Endothelial cell of umbilical vein (primary cell): Measurements from ENCODE around the gene ISL2. TPM values are rescaled to one million over a fixed set of nuclear protein-coding genes. Genes with fewer than 3 reads are reported as not detected.

Experiments used
- BruUV-seq: library from RNA; stranded (reverse); fragments of 400-500 nt; replicated peaks from 2 replicates; lab custom pipeline; 2021; lab: Mats Ljungman, UMichigan
- CTCF ChIA-PET: fragments of 300-600, 350-600 bp; sonication (Branson Sonifier 250); formaldehyde crosslinking; loops from one replicate; lab custom pipeline; 2021; ENCODE audit warnings: antibody characterized with exemption, inconsistent platforms; lab: Charles Lee
- POLR2A ChIA-PET: fragments of 300-600, 350-600 bp; sonication (Branson Sonifier 250); formaldehyde crosslinking; loops from one replicate; lab custom pipeline; 2021; ENCODE audit warnings: antibody characterized with exemption, inconsistent platforms; lab: Charles Lee
- DNase-seq: peaks from one replicate; pipeline ENCODE4 v3.0.0-alpha.2; 2011; ENCODE audit warnings: low read depth, low spot score
- FAIRE-seq: peaks from 2 replicates; lab custom pipeline; 2011; peaks lifted over from hg19 to GRCh38; lab: Jason Lieb, UNC
- H2AFZ ChIP-seq: 2 replicates; pipeline ENCODE4 v1.6.0; 2012; ENCODE audit warnings: low read depth, low read length, control low read depth, inconsistent platforms
- H3K27ac ChIP-seq: 2 replicates; pipeline ENCODE4 v1.5.1; 2011; ENCODE audit warnings: low read depth, mild to moderate bottlenecking, control low read depth, low read length, moderate library complexity; ENCODE audit not compliant: insufficient read depth
- H3K27me3 ChIP-seq, 2 experiments: 2 replicates each; pipeline versions ENCODE4 v1.6.0 to v1.6.1; 2011; ENCODE audit warnings: low read length in 2 of 2, mixed read lengths in 1 of 2; ENCODE audit not compliant: control insufficient read depth in 2 of 2, insufficient read depth in 2 of 2
- H3K36me3 ChIP-seq, 2 experiments: 2 replicates in 1 of 2; 3 replicates in 1 of 2; pipeline ENCODE4 v1.5.1; 2011; ENCODE audit warnings: low read length in 2 of 2, mild to moderate bottlenecking in 1 of 2, moderate library complexity in 1 of 2; ENCODE audit not compliant: control insufficient read depth in 2 of 2, insufficient read depth in 2 of 2; ENCODE audit errors: extremely low read depth in 1 of 2
- H3K4me1 ChIP-seq: 3 replicates; pipeline ENCODE4 v1.5.1; 2011; ENCODE audit warnings: mild to moderate bottlenecking, low read length; ENCODE audit not compliant: control insufficient read depth, insufficient read depth; ENCODE audit errors: extremely low read depth
- H3K4me2 ChIP-seq: 2 replicates; pipeline ENCODE4 v1.6.1; 2011; ENCODE audit warnings: low read length, control low read depth, mixed read lengths; ENCODE audit not compliant: insufficient read depth
- H3K4me3 ChIP-seq, 3 experiments: fragments of 200-600 bp in 1 of 3; sonication (generic), shearing (Covaris generic) in 1 of 3; replicated peaks in 1 of 3; 2 replicates each; pipeline ENCODE4 v1.5.1; 2011 to 2016; ENCODE audit warnings: control low read depth in 3 of 3, low read length in 3 of 3, mild to moderate bottlenecking in 2 of 3, inconsistent platforms in 1 of 3, low read depth in 1 of 3, moderate library complexity in 1 of 3; ENCODE audit not compliant: insufficient read depth in 1 of 3
- H3K79me2 ChIP-seq: 2 replicates; pipeline ENCODE4 v1.6.0; 2012; ENCODE audit warnings: low read length, inconsistent platforms; ENCODE audit not compliant: control insufficient read depth, insufficient read depth
- H3K9ac ChIP-seq: replicated peaks from 2 replicates; pipeline ENCODE3; 2011; ENCODE audit warnings: low read length, control low read depth; ENCODE audit not compliant: insufficient read depth; ENCODE audit errors: extremely low read depth
- H3K9me1 ChIP-seq: replicated peaks from 3 replicates; pipeline ENCODE4 v1.6.0; 2011; ENCODE audit warnings: mild to moderate bottlenecking, low read length; ENCODE audit not compliant: control insufficient read depth, insufficient read depth; ENCODE audit errors: extremely low read depth
- H3K9me3 ChIP-seq: replicated peaks from 2 replicates; pipeline ENCODE4 v1.5.1; 2012; ENCODE audit warnings: low read length, inconsistent platforms; ENCODE audit not compliant: control insufficient read depth, insufficient read depth
- H4K20me1 ChIP-seq: replicated peaks from 2 replicates; pipeline ENCODE3; 2011; ENCODE audit warnings: mild to moderate bottlenecking, low read length; ENCODE audit not compliant: control insufficient read depth, insufficient read depth; ENCODE audit errors: extremely low read depth
- CTCF ChIP-seq, 2 donors: IDR thresholded peaks; 1 replicate in 1 of 2; 2 replicates in 1 of 2; pipeline ENCODE4 v1.5.1; 2011; ENCODE audit warnings: low read length in 2 of 2, mild to moderate bottlenecking in 2 of 2, moderate library complexity in 2 of 2, control low read depth in 1 of 2, inconsistent platforms in 1 of 2, low read depth in 1 of 2; ENCODE audit not compliant: insufficient read depth in 1 of 2; ENCODE audit errors: extremely low read depth in 1 of 2
- JUN ChIP-seq: IDR thresholded peaks from 2 replicates; pipeline ENCODE4 v1.6.1; 2011; ENCODE audit warnings: borderline replicate concordance, low read depth; ENCODE audit not compliant: insufficient read length, insufficient read depth
- dilution Hi-C: fragments of 300-500 bp; cut with MboI; formaldehyde crosslinking; loops from one replicate; pipeline ENCODE4 v1.15.0; 2019; ENCODE audit warnings: low sequenced_read_pairs; ENCODE audit not compliant: extremely low pct_ligation_motif_present
- intact Hi-C: fragments of 100-400 bp; cut with micrococcal nuclease; formaldehyde crosslinking; loops from one replicate; pipeline ENCODE4 v1.10.0; 2022
- polyA plus RNA-seq, 4 experiments: library from polyadenylated mRNA; depleted of rRNA in 3 of 4; stranded (reverse) in 3 of 4; unstranded in 1 of 4; fragments of >200 nt; gene quantifications; 2 replicates each; pipeline versions ENCODE4 v1.2.1 to v1.2.3, GENCODE V29; 2011 to 2012; ENCODE audit warnings: missing spikeins in 1 of 4
- total RNA-seq: library from RNA; stranded (reverse); gene quantifications from 2 replicates; pipeline ENCODE4 v1.2.3, GENCODE V29; 2021

The ISL2 gene
- total and polyA plus RNA-seq, 2 donors (not counting 3 experiments of a cell fraction or from before 2014, with no cell fraction given): 0.10 TPM; not detected in 1

- no peak for FAIRE-seq
- intact Hi-C loops (no loop called here), dilution Hi-C loops (no loop called here)
- Histone ChIP-seq H3K79me2 (no peaks in the 10 kb centered on the region), H3K4me3 (no peak overlapping the region), H3K4me1 (no peaks in the 10 kb centered on the region), H4K20me1 (no peaks in the 10 kb centered on the region), H3K9me3 (no peaks in the 10 kb centered on the region), H3K36me3 (no peaks in the 10 kb centered on the region), H3K27ac (no peak overlapping the region), H3K27me3 (no peaks in the 10 kb centered on the region), H3K4me2 (no peak overlapping the region), H3K9ac (no peak overlapping the region), H2AFZ (no peak overlapping the region), H3K9me1 (no peaks in the 10 kb centered on the region)
- no peak for DNase-seq
- no TSS peak for BruUV-seq
- no peak for TF ChIP-seq CTCF (IDR thresholded peaks at IDR 0.05; ENCODE audit: extremely low read depth in 1 of 2, insufficient read depth in 1 of 2, low read depth in 1 of 2, low read length in 2 of 2)
- TF ChIP-seq JUN: no peak
- ChIA-PET CTCF (interaction anchor here (1.3 kb wide), 1 partner anchor 9 kb away, joined by 3 read pairs; no protein-coding TSS in a partner anchor), POLR2A (no interaction called here)
Measured at GRCh38 chr15:76391847-76392246, 55.3 kb downstream of the ISL2 start.

Other genes with a start within 250 kb of the ISL2 start
- gene ETFA, start 25.3 kb upstream of the ISL2 start, total RNA-seq: 116 and 123 TPM in 2 replicates
- gene ETFA, start 25.3 kb upstream of the ISL2 start, polyA plus RNA-seq: 75.8 and 102 TPM in 2 replicates